ENCODE results near the gene COL8A1. TPM values are rescaled to one million over a fixed set of nuclear protein-coding genes. Genes with fewer than 3 reads are reported as not detected.

COL8A1 gene
- total RNA-seq, 1 donor from 2014 or later = 5.6 TPM

- H3K36me3 Mint-ChIP-seq (ENCODE audit: low read depth, unreplicated experiment) = peaks cover 6% of the 10 kb centered on the region
- peak overlapping the region; percentile 93 for H3K27ac Mint-ChIP-seq (ENCODE audit: unreplicated experiment)
- H3K4me3 Mint-ChIP-seq (ENCODE audit: unreplicated experiment) = no peak overlapping the region
- no peak for DNase-seq (ENCODE audit: low spot score)
- H3K4me1 Mint-ChIP-seq (ENCODE audit: unreplicated experiment) = peaks cover 32% of the 10 kb centered on the region
- no peaks in the 10 kb centered on the region for H3K27me3 Mint-ChIP-seq (ENCODE audit: unreplicated experiment)
- no peak for TF ChIP-seq CTCF (IDR thresholded peaks at IDR 0.05; ENCODE audit: unreplicated experiment)
- no peaks in the 10 kb centered on the region for H3K9me3 Mint-ChIP-seq (ENCODE audit: unreplicated experiment)
Measured at GRCh38 chr3:99845999-99846398, 207.6 kb downstream of the COL8A1 start.

- Mint-ChIP-seq H3K27ac (ENCODE audit: unreplicated experiment) (peak overlapping the region; percentile 93), H3K27me3 (ENCODE audit: unreplicated experiment) (no peaks in the 10 kb centered on the region), H3K4me3 (ENCODE audit: unreplicated experiment) (no peak overlapping the region), H3K36me3 (ENCODE audit: low read depth, unreplicated experiment) (peaks cover 6% of the 10 kb centered on the region), H3K9me3 (ENCODE audit: unreplicated experiment) (no peaks in the 10 kb centered on the region), H3K4me1 (ENCODE audit: unreplicated experiment) (peaks cover 32% of the 10 kb centered on the region)
- DNase-seq (ENCODE audit: low spot score) = no peak
- no peak for TF ChIP-seq CTCF (IDR thresholded peaks at IDR 0.05; ENCODE audit: unreplicated experiment)
Measured at GRCh38 chr3:99846477-99847160, 208.2 kb downstream of the COL8A1 start.

GRCh38 chr3:99848433-99848832 lies 210.0 kb downstream of the COL8A1 start:
- H3K27ac Mint-ChIP-seq (ENCODE audit: unreplicated experiment) = no peak overlapping the region
- peaks cover 26% of the 10 kb centered on the region for H3K4me1 Mint-ChIP-seq (ENCODE audit: unreplicated experiment)
- peaks cover 6% of the 10 kb centered on the region for H3K36me3 Mint-ChIP-seq (ENCODE audit: low read depth, unreplicated experiment)
- no peak for DNase-seq (ENCODE audit: low spot score)
- no peaks in the 10 kb centered on the region for H3K27me3 Mint-ChIP-seq (ENCODE audit: unreplicated experiment)
- TF ChIP-seq CTCF (IDR thresholded peaks at IDR 0.05; ENCODE audit: unreplicated experiment) = no peak
- no peaks in the 10 kb centered on the region for H3K9me3 Mint-ChIP-seq (ENCODE audit: unreplicated experiment)
- H3K4me3 Mint-ChIP-seq (ENCODE audit: unreplicated experiment) = no peak overlapping the region

Other genes with a start within 250 kb of the COL8A1 start
- gene CMSS1, start 179.3 kb downstream of the COL8A1 start, total RNA-seq (ENCODE audit: unreplicated experiment) = 25.8 TPM

Measured in endothelial cell (in vitro differentiated cells).